ENCODE results near the gene CCDC71L.

- TF ChIP-seq CEBPG (CRISPR knock-in tag; IDR thresholded peaks at IDR 0.05) (no peak), ZFY (CRISPR knock-in tag; IDR thresholded peaks at IDR 0.05) (no peak), YY1 (IDR thresholded peaks at IDR 0.05; ENCODE audit: insufficient read depth, insufficient replicate concordance, low read depth, low read length) (no peak), JUN (CRISPR knock-in tag; IDR thresholded peaks at IDR 0.05) (no peak), CEBPB (IDR thresholded peaks at IDR 0.05; ENCODE audit: borderline replicate concordance, low read depth, low read length) (no peak), KLF6 (CRISPR knock-in tag; IDR thresholded peaks at IDR 0.05) (no peak)
- TF ChIP-seq, protein P1, sequence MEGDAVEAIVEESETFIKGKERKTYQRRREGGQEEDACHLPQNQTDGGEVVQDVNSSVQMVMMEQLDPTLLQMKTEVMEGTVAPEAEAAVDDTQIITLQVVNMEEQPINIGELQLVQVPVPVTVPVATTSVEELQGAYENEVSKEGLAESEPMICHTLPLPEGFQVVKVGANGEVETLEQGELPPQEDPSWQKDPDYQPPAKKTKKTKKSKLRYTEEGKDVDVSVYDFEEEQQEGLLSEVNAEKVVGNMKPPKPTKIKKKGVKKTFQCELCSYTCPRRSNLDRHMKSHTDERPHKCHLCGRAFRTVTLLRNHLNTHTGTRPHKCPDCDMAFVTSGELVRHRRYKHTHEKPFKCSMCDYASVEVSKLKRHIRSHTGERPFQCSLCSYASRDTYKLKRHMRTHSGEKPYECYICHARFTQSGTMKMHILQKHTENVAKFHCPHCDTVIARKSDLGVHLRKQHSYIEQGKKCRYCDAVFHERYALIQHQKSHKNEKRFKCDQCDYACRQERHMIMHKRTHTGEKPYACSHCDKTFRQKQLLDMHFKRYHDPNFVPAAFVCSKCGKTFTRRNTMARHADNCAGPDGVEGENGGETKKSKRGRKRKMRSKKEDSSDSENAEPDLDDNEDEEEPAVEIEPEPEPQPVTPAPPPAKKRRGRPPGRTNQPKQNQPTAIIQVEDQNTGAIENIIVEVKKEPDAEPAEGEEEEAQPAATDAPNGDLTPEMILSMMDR (CRISPR knock-in tag; IDR thresholded peaks at IDR 0.05) = no peak
- TF ChIP-seq, protein P2, sequence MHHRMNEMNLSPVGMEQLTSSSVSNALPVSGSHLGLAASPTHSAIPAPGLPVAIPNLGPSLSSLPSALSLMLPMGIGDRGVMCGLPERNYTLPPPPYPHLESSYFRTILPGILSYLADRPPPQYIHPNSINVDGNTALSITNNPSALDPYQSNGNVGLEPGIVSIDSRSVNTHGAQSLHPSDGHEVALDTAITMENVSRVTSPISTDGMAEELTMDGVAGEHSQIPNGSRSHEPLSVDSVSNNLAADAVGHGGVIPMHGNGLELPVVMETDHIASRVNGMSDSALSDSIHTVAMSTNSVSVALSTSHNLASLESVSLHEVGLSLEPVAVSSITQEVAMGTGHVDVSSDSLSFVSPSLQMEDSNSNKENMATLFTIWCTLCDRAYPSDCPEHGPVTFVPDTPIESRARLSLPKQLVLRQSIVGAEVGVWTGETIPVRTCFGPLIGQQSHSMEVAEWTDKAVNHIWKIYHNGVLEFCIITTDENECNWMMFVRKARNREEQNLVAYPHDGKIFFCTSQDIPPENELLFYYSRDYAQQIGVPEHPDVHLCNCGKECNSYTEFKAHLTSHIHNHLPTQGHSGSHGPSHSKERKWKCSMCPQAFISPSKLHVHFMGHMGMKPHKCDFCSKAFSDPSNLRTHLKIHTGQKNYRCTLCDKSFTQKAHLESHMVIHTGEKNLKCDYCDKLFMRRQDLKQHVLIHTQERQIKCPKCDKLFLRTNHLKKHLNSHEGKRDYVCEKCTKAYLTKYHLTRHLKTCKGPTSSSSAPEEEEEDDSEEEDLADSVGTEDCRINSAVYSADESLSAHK (CRISPR knock-in tag; IDR thresholded peaks at IDR 0.05; ENCODE audit: borderline replicate concordance) = no peak
Observed at GRCh38 chr7:106625678-106626301, 35.2 kb downstream of the CCDC71L start.

All from HepG2 (cell line).